ENCODE measurements around the gene ZNF41. TPM values are rescaled to one million over a fixed set of nuclear protein-coding genes. Genes with fewer than 3 reads are reported as not detected.
A peak's percentile ranks its signal among the peaks of the same experiment; 100 is the strongest.

The ZNF41 gene
- total RNA-seq, 2 donors from 2014 or later: 2.9 to 5.6 TPM

GRCh38 chrX:47507153-47507867, 24.3 kb upstream of the ZNF41 start:
- no peaks in the 10 kb centered on the region for H3K36me3 Mint-ChIP-seq (ENCODE audit: low read depth)
- H3K4me1 Mint-ChIP-seq: peaks cover 6% of the 10 kb centered on the region
- no peaks in the 10 kb centered on the region for H3K4me1 ChIP-seq (ENCODE audit: control insufficient read depth, insufficient read depth, low read length)
- no peak overlapping the region for H3K4me3 Mint-ChIP-seq
- H3K4me3 ChIP-seq (ENCODE audit: low read length): no peak overlapping the region
- H3K27me3 ChIP-seq (ENCODE audit: control insufficient read depth, insufficient read depth, low read length, poor library complexity, severe bottlenecking): no peaks in the 10 kb centered on the region
- 100% methylated on average over 1 of the region's 2 CpGs; no CpG with 5 or more reads in 1 of the 2 experiments for WGBS, 2 experiments (ENCODE audit: insufficient coverage in 1 of 2, insufficient read length in 1 of 2)
- no peak for TF ChIP-seq CTCF (conservative IDR thresholded peaks at IDR 0.05)
- H3K9ac ChIP-seq (ENCODE audit: extremely low read depth, low read length, poor library complexity, severe bottlenecking): no peak overlapping the region
- no peaks in the 10 kb centered on the region for H3K9me3 ChIP-seq (ENCODE audit: control insufficient read depth, low read length)
- peaks cover 52% of the 10 kb centered on the region for H3K9me3 Mint-ChIP-seq
- no peaks in the 10 kb centered on the region for H3K36me3 ChIP-seq (ENCODE audit: control insufficient read depth, insufficient read depth, low read length)
- H3K27ac ChIP-seq (ENCODE audit: low read depth, low read length): no peak overlapping the region
- H3K27me3 Mint-ChIP-seq (ENCODE audit: insufficient read depth): peaks cover 7% of the 10 kb centered on the region
- no peak overlapping the region for H3K27ac Mint-ChIP-seq
- no peak for DNase-seq

GRCh38 chrX:47503151-47503550, 20.1 kb upstream of the ZNF41 start:
- H3K4me1 ChIP-seq (ENCODE audit: control insufficient read depth, insufficient read depth, low read length): no peaks in the 10 kb centered on the region
- H3K9me3 ChIP-seq (ENCODE audit: control insufficient read depth, low read length): no peaks in the 10 kb centered on the region
- no peak for TF ChIP-seq CTCF (conservative IDR thresholded peaks at IDR 0.05)
- no peak for DNase-seq
- H3K27ac ChIP-seq (ENCODE audit: low read depth, low read length): no peak overlapping the region
- Mint-ChIP-seq H3K27ac (no peak overlapping the region), H3K27me3 (ENCODE audit: insufficient read depth) (peaks cover 4% of the 10 kb centered on the region), H3K4me1 (peaks cover 18% of the 10 kb centered on the region), H3K9me3 (peaks cover 65% of the 10 kb centered on the region), H3K4me3 (no peak overlapping the region), H3K36me3 (ENCODE audit: low read depth) (no peaks in the 10 kb centered on the region)
- no peak overlapping the region for H3K4me3 ChIP-seq (ENCODE audit: low read length)
- no peak overlapping the region for H3K9ac ChIP-seq (ENCODE audit: extremely low read depth, low read length, poor library complexity, severe bottlenecking)
- H3K36me3 ChIP-seq (ENCODE audit: control insufficient read depth, insufficient read depth, low read length): no peaks in the 10 kb centered on the region
- no peaks in the 10 kb centered on the region for H3K27me3 ChIP-seq (ENCODE audit: control insufficient read depth, insufficient read depth, low read length, poor library complexity, severe bottlenecking)
- WGBS, 2 experiments (ENCODE audit: insufficient coverage in 1 of 2, insufficient read length in 1 of 2): 57 to 64% methylated on average over 2 to 5 of the region's 5 CpGs

DNA sequence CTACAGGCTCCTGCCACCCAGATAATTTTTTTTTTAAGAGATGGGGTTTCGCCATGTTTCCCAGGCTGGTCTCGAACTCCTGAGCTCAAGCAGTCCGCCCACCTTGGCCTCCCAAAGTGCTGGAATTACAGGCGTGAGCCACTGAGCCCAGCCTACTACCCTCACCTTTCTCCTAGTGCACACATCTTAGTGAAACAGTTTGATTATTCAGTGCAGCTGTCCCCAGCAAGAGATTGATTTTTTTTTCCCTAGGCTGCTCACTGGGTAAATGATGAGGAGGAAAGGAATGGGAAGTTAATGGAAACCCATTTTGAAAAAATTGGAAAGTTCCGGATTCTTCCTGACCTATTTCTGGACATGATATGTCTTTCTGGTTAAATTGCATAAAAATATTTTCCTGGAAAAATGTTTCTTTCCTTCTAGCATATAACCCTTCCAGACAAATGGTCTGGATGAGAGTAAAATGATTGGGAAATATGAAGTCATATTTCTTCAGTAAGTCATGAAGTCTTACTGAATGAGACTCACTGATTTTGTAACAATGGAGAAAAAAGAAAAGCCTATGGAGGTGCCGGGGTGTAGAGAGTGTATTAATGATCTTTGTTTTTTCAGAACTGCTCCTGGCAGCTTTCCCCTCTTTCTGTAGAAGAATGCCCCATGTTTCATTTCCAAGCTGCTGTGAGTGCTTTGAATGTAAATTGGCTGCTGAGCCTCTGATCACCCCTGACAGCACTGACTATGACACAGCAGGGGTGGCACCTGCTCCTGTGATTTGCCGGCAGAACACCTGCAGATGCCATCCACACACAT, 19.5 kb upstream of the ZNF41 start:
- no peak overlapping the region for H3K27ac Mint-ChIP-seq
- no peak overlapping the region for H3K4me3 Mint-ChIP-seq
- Histone ChIP-seq H3K36me3 (ENCODE audit: control insufficient read depth, insufficient read depth, low read length) (no peaks in the 10 kb centered on the region), H3K9me3 (ENCODE audit: control insufficient read depth, low read length) (no peaks in the 10 kb centered on the region), H3K4me1 (ENCODE audit: control insufficient read depth, insufficient read depth, low read length) (no peaks in the 10 kb centered on the region), H3K4me3 (ENCODE audit: low read length) (no peak overlapping the region), H3K27me3 (ENCODE audit: control insufficient read depth, insufficient read depth, low read length, poor library complexity, severe bottlenecking) (no peaks in the 10 kb centered on the region), H3K9ac (ENCODE audit: extremely low read depth, low read length, poor library complexity, severe bottlenecking) (no peak overlapping the region), H3K27ac (ENCODE audit: low read depth, low read length) (no peak overlapping the region)
- TF ChIP-seq CTCF (conservative IDR thresholded peaks at IDR 0.05): no peak
- no peaks in the 10 kb centered on the region for H3K36me3 Mint-ChIP-seq (ENCODE audit: low read depth)
- peaks cover 18% of the 10 kb centered on the region for H3K4me1 Mint-ChIP-seq
- 60 to 75% methylated on average over 1 to 6 of the region's 7 CpGs for WGBS, 2 experiments (ENCODE audit: insufficient coverage in 1 of 2, insufficient read length in 1 of 2)
- peaks cover 2% of the 10 kb centered on the region for H3K27me3 Mint-ChIP-seq (ENCODE audit: insufficient read depth)
- DNase-seq: peak; percentile 53
- H3K9me3 Mint-ChIP-seq: peaks cover 64% of the 10 kb centered on the region

All from endodermal cell (in vitro differentiated cells).